Right lung (tissue), 5 donors: ENCODE results near the gene HLA-DQB2. TPM values are rescaled to one million over a fixed set of nuclear protein-coding genes. Genes with fewer than 3 reads are reported as not detected.
"Not testable (repeated sequence)": the region's sequence is repeated elsewhere in the genome, so short reads cannot be mapped to it uniquely, and the experiment has no call there.

Experiments
- DNase-seq, 2 donors: peaks; one replicate each; pipeline ENCODE4 v3.0.0-alpha.2; 2013
- polyA plus RNA-seq, 5 donors: library from polyadenylated mRNA; unstranded; fragments of 120-200 nt; gene quantifications; one replicate each; pipeline versions ENCODE4 v1.2.1 to v1.2.3, GENCODE V29; 2013; ENCODE audit warnings: inconsistent platforms in 1 of 5, low replicate concordance in 1 of 5; ENCODE audit not compliant: insufficient read length in 5 of 5, insufficient read depth in 1 of 5

Gene HLA-DQB2
- polyA plus RNA-seq, 5 donors: 0.27 to 2.1 (median 1.1) TPM

GRCh38 chr6:32745649-32746048 is 17.7 kb downstream of the HLA-DQB2 start:
- not testable (repeated sequence) for DNase-seq

DNA sequence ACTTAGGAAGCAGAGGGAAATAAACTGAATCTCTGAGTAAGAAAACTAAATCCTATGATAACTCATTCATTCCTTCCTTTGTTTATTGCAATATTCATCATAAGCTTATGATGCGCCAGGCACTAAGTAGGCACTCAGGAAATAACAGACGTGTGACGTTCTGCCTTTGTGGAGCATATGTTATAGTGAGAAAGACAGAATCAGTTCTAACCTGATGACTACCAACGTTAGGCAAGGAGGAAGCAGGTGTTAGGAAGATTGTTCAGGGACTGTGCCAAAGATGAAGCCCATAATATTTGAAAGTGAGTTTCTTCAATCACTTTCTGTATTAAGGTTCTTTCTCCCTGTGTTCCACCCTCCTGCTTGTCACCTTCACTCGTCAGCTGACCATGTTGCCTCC is 18.6 kb downstream of the HLA-DQB2 start:
- no peak for DNase-seq

DNA sequence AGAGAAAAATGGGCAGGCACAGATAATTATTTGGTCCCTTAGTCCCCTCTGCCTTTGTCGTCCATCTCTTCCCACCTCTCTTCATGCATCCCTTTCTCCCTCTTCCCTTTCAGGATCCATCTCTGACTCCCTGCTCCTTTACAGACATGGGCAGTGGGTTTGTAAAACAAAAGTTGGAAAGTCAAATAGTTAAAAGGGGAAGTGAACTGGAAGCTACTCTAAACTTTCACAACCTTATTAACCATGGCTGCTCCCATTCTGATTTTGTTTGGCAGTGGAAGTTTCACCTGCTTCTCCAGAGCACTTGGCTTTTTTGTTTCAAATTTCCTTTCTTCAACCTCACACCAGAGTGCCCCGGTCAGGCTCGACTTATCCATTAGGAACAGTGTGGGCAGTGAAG is 21.0 kb downstream of the HLA-DQB2 start:
- no peak for DNase-seq

- DNase-seq: no peak
Observed at GRCh38 chr6:32741031-32741960, 22.0 kb downstream of the HLA-DQB2 start, which contains the start of gene HLA-DQA2. Gene HLA-DQA2, plus strand, starts transcription at chr6:32741391. Its CDS starts 53 bp downstream, at chr6:32741444.

DNA sequence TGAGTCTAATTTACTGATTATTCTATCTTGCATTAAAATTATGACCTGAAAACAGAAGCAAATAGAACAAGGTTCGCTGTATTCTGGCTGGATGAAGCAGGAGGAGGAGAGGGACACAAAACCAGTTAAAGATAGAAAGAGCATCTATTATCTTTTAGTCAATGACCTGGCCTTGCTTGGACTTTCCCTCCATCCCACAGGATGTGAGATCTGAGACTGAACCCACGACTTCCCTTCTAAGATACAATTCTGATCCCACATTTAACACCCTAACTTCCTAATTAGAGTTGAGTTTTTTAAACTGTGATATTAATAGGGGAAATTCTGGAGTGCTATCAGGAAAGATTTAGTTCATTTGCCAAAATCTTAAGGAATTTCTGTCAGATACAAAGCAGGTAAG is 25.2 kb downstream of the HLA-DQB2 start:
- DNase-seq: no peak

- DNase-seq: no peak
Observed at GRCh38 chr6:32718879-32719278, 44.5 kb downstream of the HLA-DQB2 start.

DNA sequence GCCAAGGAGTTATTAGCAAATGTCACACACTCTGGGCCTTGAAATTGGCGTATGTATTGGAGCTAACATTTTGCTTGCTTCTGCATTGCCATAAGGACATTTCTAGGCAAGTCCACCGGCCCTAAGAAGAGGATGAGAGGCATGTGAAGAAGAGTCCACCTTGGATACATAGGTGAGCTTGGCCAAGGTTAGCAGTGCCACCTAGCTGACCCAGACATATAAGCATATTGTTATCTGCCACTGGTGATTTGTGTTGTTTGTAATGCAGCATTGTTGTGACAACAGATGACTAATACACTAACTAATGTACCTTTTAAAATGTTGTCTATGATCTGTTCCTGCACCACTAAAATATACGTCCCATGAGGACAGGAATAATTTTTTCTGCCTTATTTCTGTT is 46.9 kb downstream of the HLA-DQB2 start:
- no peak for DNase-seq

GRCh38 chr6:32713241-32713640 is 50.1 kb downstream of the HLA-DQB2 start:
- DNase-seq: no peak

DNA sequence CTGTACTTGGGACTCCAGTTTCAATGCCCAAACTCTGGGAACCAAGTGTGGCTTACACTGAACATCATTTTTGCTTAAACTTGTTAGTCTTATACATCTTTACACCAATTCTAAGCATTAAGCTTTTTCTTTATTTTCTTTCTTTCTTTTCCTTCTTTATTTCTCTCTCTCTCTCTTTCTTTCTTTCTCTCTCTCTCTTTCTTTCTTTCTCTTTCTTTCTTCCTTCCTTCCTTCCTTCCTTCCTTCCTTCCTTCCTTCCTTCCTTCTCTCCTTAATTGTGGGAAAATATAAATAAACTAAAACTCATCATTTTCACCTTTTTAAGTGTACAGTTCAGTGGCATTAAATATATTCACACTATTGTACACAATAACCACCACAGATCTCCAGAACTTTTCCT is 53.7 kb downstream of the HLA-DQB2 start:
- no peak for DNase-seq

Other genes starting within 250 kb of the HLA-DQB2 start
- gene HLA-DRB5, start 233.2 kb downstream of the HLA-DQB2 start, polyA plus RNA-seq: 10 to 100 TPM in 1 of 5 donors, 1 to 10 TPM in 4; 4.8 to 25.6 (median 6.4) TPM
- 10 to 100 TPM in 4 of 5 donors, 1 to 10 TPM in 1; 9.7 to 33.9 (median 21.7) TPM for gene HLA-DRB1, start 173.7 kb downstream of the HLA-DQB2 start, polyA plus RNA-seq
- gene HLA-DQA1, start 126.1 kb downstream of the HLA-DQB2 start, polyA plus RNA-seq: 1 to 10 TPM; 4.0 to 8.7 (median 4.4) TPM
- gene HLA-DQB1, start 96.9 kb downstream of the HLA-DQB2 start, polyA plus RNA-seq: 10 to 100 TPM in 1 of 5 donors, 1 to 10 TPM in 4; 2.9 to 11.2 (median 4.4) TPM
- gene HLA-DQA2, start 22.1 kb downstream of the HLA-DQB2 start, polyA plus RNA-seq: 1 to 10 TPM in 4 of 5 donors, under 1 TPM in 1; 0.45 to 2.0 (median 1.2) TPM
- gene HLA-DOB, start 53.5 kb upstream of the HLA-DQB2 start, polyA plus RNA-seq: under 1 TPM; 0.27 to 0.63 (median 0.38) TPM
- gene TAP2, start 75.2 kb upstream of the HLA-DQB2 start, polyA plus RNA-seq: 10 to 100 TPM; 14.7 to 19.6 (median 16.6) TPM
- 10 to 100 TPM; 39.7 to 43.3 (median 41.6) TPM for gene PSMB8, start 80.5 kb upstream of the HLA-DQB2 start, polyA plus RNA-seq
- gene TAP1, start 90.2 kb upstream of the HLA-DQB2 start, polyA plus RNA-seq: 10 to 100 TPM; 18.2 to 22.5 (median 20.2) TPM
- gene PSMB9, start 90.7 kb upstream of the HLA-DQB2 start, polyA plus RNA-seq: 10 to 100 TPM; 13.6 to 17.0 (median 15.4) TPM
- 10 to 100 TPM in 1 of 5 donors, 1 to 10 TPM in 4; 7.7 to 11.0 (median 8.4) TPM for gene HLA-DMB, start 177.5 kb upstream of the HLA-DQB2 start, polyA plus RNA-seq
- 10 to 100 TPM in 4 of 5 donors, 1 to 10 TPM in 1; 9.9 to 22.1 (median 11.2) TPM for gene HLA-DMA, start 189.6 kb upstream of the HLA-DQB2 start, polyA plus RNA-seq
- 100 to 1,000 TPM; 288 to 321 (median 308) TPM for gene BRD2, start 205.1 kb upstream of the HLA-DQB2 start, polyA plus RNA-seq
- 1 to 10 TPM; 1.7 to 3.6 (median 2.8) TPM for gene HLA-DOA, start 246.1 kb upstream of the HLA-DQB2 start, polyA plus RNA-seq